ENCODE results near the gene PANK4.

PANK4 gene

GRCh38 chr1:2567083-2567679 lies 40.8 kb upstream of the PANK4 start:
- no peak overlapping the region for H3K27ac ChIP-seq
- TF ChIP-seq ZFX (IDR thresholded peaks at IDR 0.05) (no peak), CTCF (conservative IDR thresholded peaks at IDR 0.05) (no peak)

- TF ChIP-seq ZFX (IDR thresholded peaks at IDR 0.05) (no peak), CTCF (conservative IDR thresholded peaks at IDR 0.05) (no peak)
- H3K27ac ChIP-seq, result no peak overlapping the region
Measured at GRCh38 chr1:2566101-2567045, 40.0 kb upstream of the PANK4 start.

- H3K27ac ChIP-seq, result no peak overlapping the region
- TF ChIP-seq CTCF (conservative IDR thresholded peaks at IDR 0.05) (no peak), ZFX (IDR thresholded peaks at IDR 0.05) (no peak)
Measured at GRCh38 chr1:2564815-2565374, 38.5 kb upstream of the PANK4 start.

GRCh38 chr1:2564006-2564814 lies 37.8 kb upstream of the PANK4 start:
- H3K27ac ChIP-seq, result no peak overlapping the region
- TF ChIP-seq CTCF (conservative IDR thresholded peaks at IDR 0.05) (no peak), ZFX (IDR thresholded peaks at IDR 0.05) (no peak)

GRCh38 chr1:2563205-2563604 lies 36.8 kb upstream of the PANK4 start:
- TF ChIP-seq ZFX (IDR thresholded peaks at IDR 0.05) (no peak), CTCF (conservative IDR thresholded peaks at IDR 0.05) (no peak)
- no peak overlapping the region for H3K27ac ChIP-seq

- no peak; the same call in 1 of the 2 replicates for TF ChIP-seq CTCF (conservative IDR thresholded peaks at IDR 0.05)
- TF ChIP-seq ZFX (IDR thresholded peaks at IDR 0.05), result no peak
- H3K27ac ChIP-seq, result no peak overlapping the region
Measured at GRCh38 chr1:2561898-2562895, 35.8 kb upstream of the PANK4 start.

Measured in C4-2B (cell line).